Transverse colon (tissue), 4 donors: Measurements from ENCODE around the gene VBP1. TPM values are rescaled to one million over a fixed set of nuclear protein-coding genes. Genes with fewer than 3 reads are reported as not detected.
"Not testable (repeated sequence)": the region's sequence is repeated elsewhere in the genome, so short reads cannot be mapped to it uniquely, and the experiment has no call there.

Experiments used
- DNase-seq: peaks from one replicate; pipeline ENCODE4 v3.0.0-alpha.2; 2019
- H3K27ac ChIP-seq, 4 donors: fragments of 200-600 bp; sonication (generic); 2 replicates each; pipeline ENCODE4 v1.5.1; 2016 to 2018; ENCODE audit warnings: inconsistent platforms in 4 of 4
- H3K27me3 ChIP-seq: fragments of 200-600 bp; sonication (generic); 2 replicates; pipeline ENCODE4 v1.5.1; 2017; ENCODE audit warnings: inconsistent platforms
- H3K36me3 ChIP-seq, 4 donors: fragments of 200-600 bp; sonication (generic); 2 replicates each; pipeline ENCODE4 v1.5.1; 2017 to 2019; ENCODE audit warnings: inconsistent platforms in 4 of 4
- H3K4me1 ChIP-seq, 4 donors: fragments of 200-600 bp; sonication (generic); 2 replicates each; pipeline ENCODE4 v1.5.1; 2017 to 2020; ENCODE audit warnings: inconsistent platforms in 4 of 4
- H3K4me3 ChIP-seq, 4 donors: fragments of 200-600 bp; sonication (generic); 1 replicate in 1 of 4; 2 replicates in 3 of 4; pipeline versions ENCODE4 v1.5.1 to v1.6.1; 2017 to 2019; ENCODE audit warnings: inconsistent platforms in 4 of 4
- H3K9me3 ChIP-seq, 2 donors: fragments of 200-600 bp; sonication (generic); 2 replicates each; pipeline ENCODE4 v1.5.1; 2017 to 2019; ENCODE audit warnings: inconsistent platforms in 2 of 2
- EP300 ChIP-seq: sonication (generic); formaldehyde crosslinking; IDR thresholded peaks from one replicate; pipeline ENCODE4 v1.6.1; 2017; ENCODE audit warnings: antibody characterized with exemption, low read depth
- POLR2A ChIP-seq: fragments of 450-650 bp; IDR thresholded peaks from one replicate; pipeline ENCODE4 v1.6.1; 2016; ENCODE audit warnings: antibody characterized with exemption, mild to moderate bottlenecking, moderate library complexity
- POLR2AphosphoS5 ChIP-seq, 3 donors: sonication (generic); formaldehyde crosslinking; IDR thresholded peaks; one replicate each; pipeline ENCODE4 v1.6.1; 2016; ENCODE audit warnings: antibody characterized with exemption in 3 of 3
- WGBS, 2 donors: methylation state at CpG; one replicate each; pipeline ENCODE4 v1.1.5; 2018; ENCODE audit warnings: low coverage in 1 of 2; 5-methylcytosine and 5-hydroxymethylcytosine counted together
- in situ Hi-C, 4 donors: fragments of 200-750 bp; cut with MboI; loops; one replicate each; pipeline versions ENCODE4 v1.15.0 to v1.15.1; 2017; ENCODE audit warnings: low sequenced_read_pairs in 3 of 4, low pct_ligation_motif_present in 1 of 4, low pct_unique_long_range_greater_than_20kb in 1 of 4
- intact Hi-C: fragments of 100-400 bp; cut with DNase I; formaldehyde crosslinking; loops from one replicate; pipeline ENCODE4 v1.15.1; 2023; ENCODE audit warnings: low total_unique reads
- total RNA-seq, 4 donors: library from RNA; depleted of rRNA; stranded (reverse); fragments of >200 nt; gene quantifications; one replicate each; pipeline ENCODE4 v1.1.0, GENCODE V29; 2016
- TF ChIP-seq, protein P1 (sequence below), 5 experiments: fragments of 200-600 bp in 3 of 5; fragments of 450-650 bp in 2 of 5; sonication (generic) in 3 of 5; IDR thresholded peaks; 1 replicate in 2 of 5; 2 replicates in 3 of 5; pipeline ENCODE4 v1.5.1; 2016 to 2017; ENCODE audit warnings: antibody characterized with exemption in 5 of 5, inconsistent platforms in 3 of 5, mild to moderate bottlenecking in 2 of 5, moderate library complexity in 1 of 5

Gene VBP1
- total RNA-seq, 4 donors from 2014 or later = 6.0 to 24.5 (median 22.3) TPM

DNA sequence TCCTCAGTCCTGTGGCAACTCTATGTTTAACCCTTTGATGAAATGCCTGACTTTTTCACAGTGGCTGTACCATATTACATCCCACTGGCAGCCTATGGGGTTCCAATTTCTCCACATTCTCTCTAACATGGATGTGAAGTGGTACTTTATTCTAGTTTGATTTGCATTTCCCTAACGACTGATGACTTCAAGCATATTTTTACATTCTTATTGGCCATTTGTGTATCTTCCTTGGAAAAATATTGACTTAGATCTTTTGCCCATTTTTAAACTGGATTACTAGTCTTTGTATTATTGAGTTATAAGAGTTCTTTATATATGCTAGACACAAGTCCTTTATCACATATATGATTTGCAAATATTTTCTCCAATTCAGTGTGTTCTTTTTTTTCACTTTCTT lies 50.2 kb downstream of the VBP1 start:
- Histone ChIP-seq H3K4me3 (no peak overlapping the region), H3K4me1 (no peaks in the 10 kb centered on the region), H3K36me3 (no peaks in the 10 kb centered on the region), H3K27me3 (peaks cover 9% of the 10 kb centered on the region), H3K9me3 (no peaks in the 10 kb centered on the region), H3K27ac (no peak overlapping the region)
- WGBS, 2 donors = 75% methylated on average over 1 of the region's 1 CpG; no CpG with 5 or more reads in 1 of the 2 donors
- in situ Hi-C loops (no loop called here), intact Hi-C loops (no loop called here)
- no peak for TF ChIP-seq POLR2AphosphoS5 (IDR thresholded peaks at IDR 0.05)
- no peak for TF ChIP-seq EP300
- TF ChIP-seq, protein P1, sequence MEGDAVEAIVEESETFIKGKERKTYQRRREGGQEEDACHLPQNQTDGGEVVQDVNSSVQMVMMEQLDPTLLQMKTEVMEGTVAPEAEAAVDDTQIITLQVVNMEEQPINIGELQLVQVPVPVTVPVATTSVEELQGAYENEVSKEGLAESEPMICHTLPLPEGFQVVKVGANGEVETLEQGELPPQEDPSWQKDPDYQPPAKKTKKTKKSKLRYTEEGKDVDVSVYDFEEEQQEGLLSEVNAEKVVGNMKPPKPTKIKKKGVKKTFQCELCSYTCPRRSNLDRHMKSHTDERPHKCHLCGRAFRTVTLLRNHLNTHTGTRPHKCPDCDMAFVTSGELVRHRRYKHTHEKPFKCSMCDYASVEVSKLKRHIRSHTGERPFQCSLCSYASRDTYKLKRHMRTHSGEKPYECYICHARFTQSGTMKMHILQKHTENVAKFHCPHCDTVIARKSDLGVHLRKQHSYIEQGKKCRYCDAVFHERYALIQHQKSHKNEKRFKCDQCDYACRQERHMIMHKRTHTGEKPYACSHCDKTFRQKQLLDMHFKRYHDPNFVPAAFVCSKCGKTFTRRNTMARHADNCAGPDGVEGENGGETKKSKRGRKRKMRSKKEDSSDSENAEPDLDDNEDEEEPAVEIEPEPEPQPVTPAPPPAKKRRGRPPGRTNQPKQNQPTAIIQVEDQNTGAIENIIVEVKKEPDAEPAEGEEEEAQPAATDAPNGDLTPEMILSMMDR (IDR thresholded peaks at IDR 0.05) = no peak
- no peak for TF ChIP-seq POLR2A
- DNase-seq = no peak

DNA sequence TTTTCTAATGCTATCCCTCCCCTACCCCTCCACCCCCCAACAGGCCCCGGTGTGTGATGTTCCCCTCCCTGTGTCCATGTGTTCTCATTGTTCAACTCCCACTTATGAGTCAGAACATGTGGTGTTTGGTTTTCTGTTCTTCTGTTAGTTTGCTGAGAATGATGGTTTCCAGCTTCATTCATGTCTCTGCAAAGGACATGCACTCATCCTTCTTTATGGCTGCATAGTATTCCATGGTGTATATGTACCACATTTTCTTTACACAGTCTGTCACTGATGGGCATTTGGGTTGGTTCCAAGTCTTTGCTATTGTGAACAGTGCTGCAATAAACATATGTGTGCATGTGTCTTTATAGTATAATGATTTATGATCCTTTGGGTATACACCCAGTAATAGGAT lies 51.7 kb downstream of the VBP1 start:
- H3K4me3 ChIP-seq, H3K4me1 ChIP-seq, DNase-seq, H3K27me3 ChIP-seq, intact Hi-C loops, H3K36me3 ChIP-seq, H3K27ac ChIP-seq, H3K9me3 ChIP-seq, in situ Hi-C loops: not testable (repeated sequence)
- WGBS, 2 donors = 80 to 86% methylated on average over 1 of the region's 1 CpG

DNA sequence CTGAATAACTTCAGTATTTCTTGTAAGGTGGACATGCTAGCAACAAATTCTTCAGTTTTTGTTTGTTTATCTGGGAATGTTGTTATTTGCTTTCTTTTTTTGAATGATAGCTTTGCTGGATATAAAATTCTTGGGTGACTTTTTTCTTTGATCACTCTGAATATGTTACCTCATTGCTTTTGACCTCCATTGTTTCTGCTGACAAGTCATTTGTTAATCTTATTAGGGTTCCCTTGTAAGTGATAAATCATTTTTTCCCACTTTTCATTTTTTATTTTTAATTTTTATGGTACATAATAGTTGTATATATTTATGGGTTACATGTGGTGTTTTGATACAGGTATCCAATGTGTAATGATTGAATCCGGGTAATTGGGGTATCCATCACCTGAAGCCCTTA lies 54.7 kb downstream of the VBP1 start:
- H3K36me3 ChIP-seq = no peaks in the 10 kb centered on the region
- TF ChIP-seq POLR2AphosphoS5 (IDR thresholded peaks at IDR 0.05) (no peak), POLR2A (no peak), EP300 (no peak)
- TF ChIP-seq, protein P1 (IDR thresholded peaks at IDR 0.05) = no peak
- H3K27me3 ChIP-seq = no peaks in the 10 kb centered on the region
- H3K9me3 ChIP-seq = no peaks in the 10 kb centered on the region
- no peaks in the 10 kb centered on the region for H3K4me1 ChIP-seq
- in situ Hi-C loops (no loop called here), intact Hi-C loops (no loop called here)
- no peak overlapping the region for H3K4me3 ChIP-seq
- no peak for DNase-seq
- no peak overlapping the region for H3K27ac ChIP-seq
- WGBS, 2 donors = 91% methylated on average over 1 of the region's 1 CpG; no CpG with 5 or more reads in 1 of the 2 donors

DNA sequence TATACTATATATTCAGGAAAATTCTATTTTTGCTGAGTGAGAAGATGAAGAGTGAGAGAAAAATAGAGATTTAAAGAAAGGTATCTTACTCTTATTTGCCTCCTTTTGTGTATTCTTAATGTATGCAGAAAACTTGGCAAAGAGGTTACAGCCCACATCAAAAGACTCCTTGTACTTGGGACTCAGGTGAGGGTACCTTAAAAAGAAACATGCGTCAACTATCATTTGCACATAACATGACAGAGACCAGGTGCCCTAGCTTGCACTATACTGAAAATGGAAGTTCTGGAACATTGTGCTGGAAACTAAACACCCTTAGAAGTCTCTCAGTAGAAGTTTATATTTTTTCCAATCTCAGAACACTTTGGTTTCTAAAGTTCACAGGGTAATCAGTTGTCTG lies 63.6 kb downstream of the VBP1 start:
- H3K9me3 ChIP-seq = no peaks in the 10 kb centered on the region
- no peaks in the 10 kb centered on the region for H3K27me3 ChIP-seq
- intact Hi-C loops (no loop called here), in situ Hi-C loops (no loop called here)
- no peaks in the 10 kb centered on the region for H3K36me3 ChIP-seq
- DNase-seq = no peak
- TF ChIP-seq POLR2A = no peak
- TF ChIP-seq EP300 = no peak
- TF ChIP-seq POLR2AphosphoS5 (IDR thresholded peaks at IDR 0.05) = no peak
- TF ChIP-seq, protein P1 (IDR thresholded peaks at IDR 0.05) = no peak
- no peak overlapping the region for H3K27ac ChIP-seq
- H3K4me1 ChIP-seq = no peaks in the 10 kb centered on the region
- no peak overlapping the region for H3K4me3 ChIP-seq
- 86 to 100% methylated on average over 1 of the region's 1 CpG for WGBS, 2 donors

Other genes with a start within 250 kb of the VBP1 start
- 1 to 10 TPM; 1.2 to 4.5 (median 4.0) TPM for gene F8, start 193.7 kb upstream of the VBP1 start, total RNA-seq
- gene FUNDC2, start 189.6 kb upstream of the VBP1 start, total RNA-seq = 10 to 100 TPM in 3 of 4 donors, 1 to 10 TPM in 1; 7.8 to 42.9 (median 32.9) TPM
- gene CMC4, start 145.3 kb upstream of the VBP1 start, total RNA-seq = 10 to 100 TPM in 1 of 4 donors, 1 to 10 TPM in 2, not detected in 1; 1.4 to 11.7 (median 9.1) TPM
- gene MTCP1, start 145.3 kb upstream of the VBP1 start, total RNA-seq = 10 to 100 TPM in 1 of 4 donors, 1 to 10 TPM in 3; 1.6 to 12.9 (median 7.1) TPM
- 10 to 100 TPM; 17.3 to 34.2 (median 19.1) TPM for gene BRCC3, start 145.0 kb upstream of the VBP1 start, total RNA-seq
- 1 to 10 TPM in 1 of 4 donors, under 1 TPM in 1, not detected in 2; 0.41 to 1.4 TPM for gene RAB39B, start 48.0 kb downstream of the VBP1 start, total RNA-seq
- 1 to 10 TPM in 2 of 4 donors, under 1 TPM in 2; 0.20 to 7.8 (median 2.1) TPM for gene CLIC2, start 118.2 kb downstream of the VBP1 start, total RNA-seq
- gene F8A2, start 165.6 kb downstream of the VBP1 start, total RNA-seq = 10 to 100 TPM in 1 of 4 donors, 1 to 10 TPM in 1, not detected in 2; 2.1 to 90.8 TPM
- gene F8A3, start 242.2 kb downstream of the VBP1 start, total RNA-seq = 10 to 100 TPM in 3 of 4 donors, not detected in 1; 15.2 to 40.8 (median 27.0) TPM